GM12878 (cell line): ENCODE measurements around the gene MUC21. TPM values are rescaled to one million over a fixed set of nuclear protein-coding genes. Genes with fewer than 3 reads are reported as not detected.

Source experiments
- ATAC-seq: fragments of 200-7000 bp; cut with Tn5 transposase; 3 replicates; pipeline ENCODE4 v1.9.1; 2020; ENCODE audit warnings: mild to moderate bottlenecking, moderate library complexity
- BruUV-seq: library from RNA; stranded (reverse); fragments of 400-500 nt; replicated peaks from 2 replicates; lab custom pipeline; 2021; lab: Mats Ljungman, UMichigan
- CTCF ChIA-PET: fragments of 300-600 bp; sonication (Branson Sonifier 250); formaldehyde crosslinking; extraction: SDS; loops from one replicate; lab custom pipeline; 2021; ENCODE audit warnings: inconsistent platforms; lab: Yijun Ruan, JAX
- POLR2A ChIA-PET: fragments of 350-600 bp; formaldehyde crosslinking; extraction: SDS; loops from one replicate; lab custom pipeline; 2021; ENCODE audit warnings: inconsistent platforms; lab: Charles Lee
- RAD21 ChIA-PET: fragments of 300-600 bp; sonication (Branson Sonifier 250); formaldehyde crosslinking; loops from one replicate; lab custom pipeline; 2023; ENCODE audit warnings: antibody characterized with exemption; ENCODE audit not compliant: unreplicated experiment; lab: Charles Lee
- SMC1A ChIA-PET: fragments of 300-600 bp; sonication (Branson Sonifier 250); formaldehyde crosslinking; loops from one replicate; lab custom pipeline; 2023; ENCODE audit not compliant: unreplicated experiment, uncharacterized antibody; lab: Charles Lee
- DNase-seq: peaks from one replicate; pipeline ENCODE4 v3.0.0-alpha.2; 2011; ENCODE audit warnings: low read depth, low spot score
- FAIRE-seq: peaks from 3 replicates; lab custom pipeline; 2011; peaks lifted over from hg19 to GRCh38; lab: Jason Lieb, UNC
- H2AFZ ChIP-seq: 2 replicates; pipeline ENCODE4 v1.6.0; 2011; ENCODE audit warnings: low read depth, low read length, control low read depth; ENCODE audit not compliant: control insufficient read depth
- H3K27ac ChIP-seq: 2 replicates; pipeline ENCODE4 v1.5.1; 2011; ENCODE audit warnings: control low read depth; ENCODE audit not compliant: control insufficient read depth, insufficient read depth
- H3K27me3 ChIP-seq, 2 experiments: replicated peaks in 1 of 2; 2 replicates each; pipeline versions ENCODE4 v1.6.0 to v1.6.1; 2011; ENCODE audit warnings: low read length in 1 of 2; ENCODE audit not compliant: control insufficient read depth in 2 of 2, insufficient read depth in 2 of 2
- H3K36me3 ChIP-seq, 2 experiments: 2 replicates each; pipeline ENCODE4 v1.5.1; 2011; ENCODE audit warnings: low read length in 1 of 2; ENCODE audit not compliant: control insufficient read depth in 2 of 2, insufficient read depth in 2 of 2
- H3K4me1 ChIP-seq: 2 replicates; pipeline ENCODE4 v1.6.1; 2011; ENCODE audit warnings: mild to moderate bottlenecking, low read length, moderate library complexity, mixed read lengths; ENCODE audit not compliant: control insufficient read depth, insufficient read depth
- H3K4me2 ChIP-seq: 2 replicates; pipeline ENCODE4 v1.6.0; 2011; ENCODE audit warnings: control low read depth; ENCODE audit not compliant: control insufficient read depth, insufficient read depth
- H3K4me3 ChIP-seq: fragments of 200-600 bp; sonication (generic); 2 replicates; pipeline ENCODE4 v1.5.1; 2016
- H3K79me2 ChIP-seq: 2 replicates; pipeline ENCODE4 v1.6.0; 2011; ENCODE audit warnings: low read length; ENCODE audit not compliant: control insufficient read depth, insufficient read depth
- H3K9ac ChIP-seq: 2 replicates; pipeline ENCODE4 v1.8.0; 2011; ENCODE audit warnings: low read length, control low read depth, mixed read lengths; ENCODE audit not compliant: control insufficient read depth, insufficient read depth
- H3K9me3 ChIP-seq: replicated peaks from 3 replicates; pipeline ENCODE4 v1.5.1; 2011; ENCODE audit warnings: mild to moderate bottlenecking, low read length; ENCODE audit not compliant: control insufficient read depth, insufficient read depth
- H4K20me1 ChIP-seq: 2 replicates; pipeline ENCODE4 v1.6.0; 2011; ENCODE audit not compliant: control insufficient read depth, insufficient read depth
- ASH2L ChIP-seq: fragments of 300-600, 200-600 bp; sonication (generic); IDR thresholded peaks from 2 replicates; pipeline ENCODE4 v1.6.1; 2017; ENCODE audit warnings: low read depth, mild to moderate bottlenecking, borderline replicate concordance
- ATF2 ChIP-seq: IDR thresholded peaks from 2 replicates; pipeline ENCODE4 v1.6.1; 2012; ENCODE audit warnings: low read length, inconsistent platforms
- BHLHE40 ChIP-seq, 2 experiments: fragments of 450-650 bp in 1 of 2; IDR thresholded peaks; 2 replicates each; pipeline ENCODE4 v1.6.1; 2011 to 2017; ENCODE audit warnings: low read depth in 2 of 2, borderline replicate concordance in 1 of 2, improper control_type of control experiment in 1 of 2, low read length in 1 of 2, mild to moderate bottlenecking in 1 of 2
- EGR1 ChIP-seq, 2 experiments: IDR thresholded peaks; 1 replicate in 1 of 2; 2 replicates in 1 of 2; pipeline ENCODE4 v1.6.1; 2011 to 2012; ENCODE audit warnings: low read depth in 2 of 2, low read length in 2 of 2, borderline replicate concordance in 1 of 2, mild to moderate bottlenecking in 1 of 2, moderate library complexity in 1 of 2
- HDAC2 ChIP-seq: fragments of 200-600 bp; sonication (generic); IDR thresholded peaks from 2 replicates; pipeline ENCODE4 v1.6.1; 2017
- HDGF ChIP-seq: fragments of 450-650 bp; IDR thresholded peaks from 2 replicates; pipeline ENCODE4 v1.6.1; 2016; ENCODE audit warnings: antibody characterized with exemption
- KLF5 ChIP-seq: fragments of 450-650 bp; IDR thresholded peaks from 2 replicates; pipeline ENCODE4 v1.6.1; 2014; ENCODE audit warnings: mild to moderate bottlenecking; ENCODE audit not compliant: partially characterized antibody
- PAX5 ChIP-seq: IDR thresholded peaks from 2 replicates; pipeline ENCODE4 v1.6.1; 2011; ENCODE audit warnings: low read depth, low read length, borderline replicate concordance
- POLR2AphosphoS2 ChIP-seq: IDR thresholded peaks from 2 replicates; pipeline ENCODE4 v1.6.1; 2011; ENCODE audit warnings: low read depth, mild to moderate bottlenecking, low read length, improper control_type of control experiment, moderate library complexity
- SIN3A ChIP-seq: IDR thresholded peaks from 2 replicates; pipeline ENCODE4 v1.6.1; 2012; ENCODE audit warnings: low read depth, low read length, improper control_type of control experiment
- SIX5 ChIP-seq: IDR thresholded peaks from 2 replicates; pipeline ENCODE4 v1.6.1; 2011; ENCODE audit warnings: mild to moderate bottlenecking, low read depth, low read length, moderate library complexity; ENCODE audit not compliant: severe bottlenecking
- SMARCA5 ChIP-seq: fragments of 450-650 bp; IDR thresholded peaks from 2 replicates; pipeline ENCODE4 v1.6.1; 2017; ENCODE audit warnings: mild to moderate bottlenecking
- SPI1 ChIP-seq: IDR thresholded peaks from 2 replicates; pipeline ENCODE4 v1.6.1; 2011; ENCODE audit warnings: low read depth, mild to moderate bottlenecking, low read length, moderate library complexity, borderline replicate concordance; ENCODE audit not compliant: insufficient read depth
- SRF ChIP-seq, 2 experiments: IDR thresholded peaks; 2 replicates each; pipeline ENCODE4 v1.6.1; 2011; ENCODE audit warnings: low read depth in 2 of 2, low read length in 2 of 2, mild to moderate bottlenecking in 1 of 2, moderate library complexity in 1 of 2
- TARDBP ChIP-seq: IDR thresholded peaks from 2 replicates; pipeline ENCODE4 v1.6.1; 2016; ENCODE audit warnings: borderline replicate concordance
- ZNF217 ChIP-seq: fragments of 450-650 bp; IDR thresholded peaks from 2 replicates; pipeline ENCODE4 v1.6.1; 2017; ENCODE audit warnings: antibody characterized with exemption, mild to moderate bottlenecking
- ZNF592 ChIP-seq: fragments of 450-650 bp; IDR thresholded peaks from 2 replicates; pipeline ENCODE4 v1.6.1; 2017; ENCODE audit warnings: mild to moderate bottlenecking, moderate library complexity
- WGBS: methylation state at CpG from one replicate; pipeline ENCODE4 v1.1.6; 2016; ENCODE audit warnings: low lambda C conversion rate; ENCODE audit not compliant: insufficient replicate concordance, insufficient coverage; ENCODE audit errors: missing lambda C conversion rate; 5-methylcytosine and 5-hydroxymethylcytosine counted together
- in situ Hi-C: fragments of 300-500 bp; cut with MboI; formaldehyde crosslinking; loops from 9 replicates; pipeline ENCODE4 v1.14.3; 2018; ENCODE audit warnings: mixed read lengths
- intact Hi-C: fragments of 100-400 bp; cut with micrococcal nuclease; formaldehyde crosslinking; loops from one replicate; pipeline ENCODE4 v1.14.2; 2022; ENCODE audit not compliant: unreplicated experiment
- polyA plus RNA-seq, 11 experiments: library from polyadenylated mRNA; depleted of rRNA in 4 of 11; unstranded in 6 of 11; stranded (reverse) in 5 of 11; fragments of >200 nt; fragmentation: Nextera tagmentation in 4 of 11; fragmentation: Illumina TruSeq in 1 of 11; extraction: Ambion mirVana in 4 of 11; extraction: Trizol in 1 of 11; gene quantifications; 1 replicate in 1 of 11; 2 replicates in 10 of 11; pipeline versions ENCODE4 v1.2.1 to v1.2.3, GENCODE V29; 2011 to 2016; ENCODE audit warnings: inconsistent platforms in 2 of 11, missing spikeins in 2 of 11, low read depth in 1 of 11
- total RNA-seq, 4 experiments: library from RNA; depleted of rRNA in 3 of 4; stranded (reverse); fragments of >200 nt in 3 of 4; fragmentation: Illumina TruSeq in 1 of 4; extraction: Trizol in 1 of 4; gene quantifications; 2 replicates each; pipeline versions ENCODE4 v1.2.1 to v1.2.3, GENCODE V29; 2013 to 2021

MUC21 gene
- total and polyA plus RNA-seq, 10 of the 15 experiments (the other 5 are each of a cell fraction or from before 2014, with no cell fraction given) = 0.02 TPM; not detected in 9

- TF ChIP-seq PAX5 = no peak
- no peak for TF ChIP-seq EGR1 (IDR thresholded peaks at IDR 0.05; ENCODE audit: borderline replicate concordance in 1 of 2, low read depth in 2 of 2, low read length in 2 of 2)
- TF ChIP-seq ASH2L = no peak
- TF ChIP-seq, all 136 proteins: peak for 0
These were observed 3.8 kb upstream of the MUC21 start (continued) for GRCh38 chr6:30979690-30980089.

- no TSS peak for BruUV-seq
- Histone ChIP-seq H3K4me3 (no peak overlapping the region), H3K36me3 (no peaks in the 10 kb centered on the region), H3K4me1 (0 out of 2 replicates have a peak, but pooled peaks cover 4% of the 10 kb centered on the region), H3K9ac (no peak overlapping the region), H3K9me3 (no peaks in the 10 kb centered on the region), H2AFZ (no peak overlapping the region), H3K27me3 (peaks cover 0 to 2% of the 10 kb centered on the region in 2 experiments; a peak in 3 of 4 replicates), H3K27ac (no peak overlapping the region), H3K4me2 (no peak overlapping the region), H3K79me2 (no peaks in the 10 kb centered on the region), H4K20me1 (no peaks in the 10 kb centered on the region)
- ChIA-PET POLR2A (no interaction called here), RAD21 (interaction anchor here (0.8 kb wide), 1 partner anchor 27 kb away, joined by 3 read pairs; no protein-coding TSS in a partner anchor), SMC1A (interaction anchor here (0.9 kb wide), 1 partner anchor 47 kb away, joined by 3 read pairs; no protein-coding TSS in a partner anchor), CTCF (interaction anchor here (1.0 to 1.6 kb wide), 4 partner anchors 57 to 146 kb away, joined by 3 to 6 read pairs (median 3); no protein-coding TSS in a partner anchor)
- no peak for FAIRE-seq
- 38% methylated on average over 13 of the region's 13 CpGs for WGBS
- DNase-seq = no peak
- no peak for ATAC-seq
- intact Hi-C loops (no loop called here), in situ Hi-C loops (no loop called here)
- TF ChIP-seq SMARCA5 (no peak), ATF2 (no peak), SPI1 (no peak), KLF5 (no peak), HDAC2 (no peak), SIX5 (no peak), ZNF217 (no peak), SIN3A (no peak), HDGF (no peak), ZNF592 (no peak), BHLHE40 (IDR thresholded peaks at IDR 0.05; ENCODE audit: borderline replicate concordance in 1 of 2, low read depth in 2 of 2, low read length in 1 of 2) (no peak), POLR2AphosphoS2 (no peak), TARDBP (no peak), SRF (IDR thresholded peaks at IDR 0.05; ENCODE audit: low read depth in 2 of 2, low read length in 2 of 2) (no peak)
These were observed 1.4 kb upstream of the MUC21 start for GRCh38 chr6:30981942-30982772.
